H9 (cell line): Measurements from ENCODE around the gene PLAAT3. TPM values are rescaled to one million over a fixed set of nuclear protein-coding genes. Genes with fewer than 3 reads are reported as not detected.

ENCODE experiments used
- DNase-seq: peaks from one replicate; pipeline ENCODE4 v3.0.0-alpha.2; 2017
- H2AFZ ChIP-seq: one replicate; pipeline ENCODE4 v1.6.1; 2013; ENCODE audit warnings: mild to moderate bottlenecking, low read length, control low read depth, moderate library complexity
- H2AK5ac ChIP-seq: 2 replicates; pipeline ENCODE4 v1.6.1; 2013; ENCODE audit warnings: low read length, control low read depth, mixed read lengths; ENCODE audit not compliant: insufficient read length
- H2BK120ac ChIP-seq: one replicate; pipeline ENCODE4 v1.6.1; 2013; ENCODE audit warnings: low read depth, mild to moderate bottlenecking, low read length, control low read depth, inconsistent platforms; ENCODE audit not compliant: poor library complexity, severe bottlenecking
- H2BK12ac ChIP-seq: 2 replicates; pipeline ENCODE4 v1.6.1; 2013; ENCODE audit warnings: low read length, control low read depth, mixed read lengths, low read depth; ENCODE audit not compliant: insufficient read length
- H2BK15ac ChIP-seq: 2 replicates; pipeline ENCODE4 v1.6.1; 2013; ENCODE audit warnings: low read depth, low read length, control low read depth
- H2BK20ac ChIP-seq: one replicate; pipeline ENCODE4 v1.6.1; 2013; ENCODE audit warnings: low read depth, mild to moderate bottlenecking, low read length, control low read depth, inconsistent platforms; ENCODE audit not compliant: poor library complexity, severe bottlenecking
- H2BK5ac ChIP-seq: 2 replicates; pipeline ENCODE4 v1.6.1; 2013; ENCODE audit warnings: low read length, control low read depth, mixed read lengths; ENCODE audit not compliant: insufficient read length
- H3K14ac ChIP-seq: 2 replicates; pipeline ENCODE4 v1.6.1; 2013; ENCODE audit warnings: low read length, control low read depth; ENCODE audit not compliant: insufficient read depth
- H3K18ac ChIP-seq: 2 replicates; pipeline ENCODE4 v1.6.1; 2013; ENCODE audit warnings: low read depth, mild to moderate bottlenecking, mixed read lengths, low read length, control low read depth; ENCODE audit not compliant: insufficient read length
- H3K23ac ChIP-seq: 2 replicates; pipeline ENCODE4 v1.6.1; 2013; ENCODE audit warnings: low read length, control low read depth, mixed read lengths, low read depth; ENCODE audit not compliant: insufficient read length
- H3K23me2 ChIP-seq: 2 replicates; pipeline ENCODE4 v1.6.1; 2013; ENCODE audit warnings: low read depth, mild to moderate bottlenecking, mixed read lengths, low read length, control low read depth; ENCODE audit not compliant: insufficient read length, poor library complexity, severe bottlenecking
- H3K27ac ChIP-seq: 2 replicates; pipeline ENCODE4 v1.5.1; 2013; ENCODE audit warnings: low read length, control low read depth, mixed read lengths, low read depth; ENCODE audit not compliant: insufficient read length
- H3K27me3 ChIP-seq: 2 replicates; pipeline ENCODE4 v1.6.1; 2013; ENCODE audit warnings: low read length, control low read depth, inconsistent platforms; ENCODE audit not compliant: insufficient read depth
- H3K4ac ChIP-seq: 2 replicates; pipeline ENCODE4 v1.6.1; 2013; ENCODE audit warnings: low read depth, mild to moderate bottlenecking, control low read depth, inconsistent platforms, low read length, moderate library complexity
- H3K4me1 ChIP-seq: 2 replicates; pipeline ENCODE4 v1.6.1; 2013; ENCODE audit warnings: low read length, control low read depth, inconsistent platforms; ENCODE audit not compliant: insufficient read depth
- H3K4me2 ChIP-seq: 2 replicates; pipeline ENCODE4 v1.6.1; 2013; ENCODE audit warnings: low read length, control low read depth, mixed read lengths; ENCODE audit not compliant: insufficient read length, insufficient read depth
- H3K56ac ChIP-seq: 2 replicates; pipeline ENCODE4 v1.6.1; 2013; ENCODE audit warnings: low read depth, mild to moderate bottlenecking, mixed read lengths, low read length, control low read depth; ENCODE audit not compliant: insufficient read length
- H3K79me1 ChIP-seq: 2 replicates; pipeline ENCODE4 v1.6.1; 2013; ENCODE audit warnings: low read depth, mild to moderate bottlenecking, moderate library complexity, low read length, control low read depth, inconsistent platforms; ENCODE audit not compliant: insufficient read depth, poor library complexity, severe bottlenecking
- H3K79me2 ChIP-seq: 2 replicates; pipeline ENCODE4 v1.6.1; 2013; ENCODE audit warnings: low read length, control low read depth, inconsistent platforms; ENCODE audit not compliant: insufficient read depth
- H3K9ac ChIP-seq: 2 replicates; pipeline ENCODE4 v1.6.1; 2013; ENCODE audit warnings: low read length, control low read depth, mixed read lengths; ENCODE audit not compliant: insufficient read length; ENCODE audit errors: extremely low read depth
- H3K9me3 ChIP-seq: one replicate; pipeline ENCODE4 v1.6.1; 2013; ENCODE audit warnings: low read depth, low read length, inconsistent platforms; ENCODE audit not compliant: control insufficient read depth
- H3T11ph ChIP-seq: one replicate; pipeline ENCODE4 v1.6.1; 2013; ENCODE audit warnings: mild to moderate bottlenecking, low read length, control low read depth, inconsistent platforms
- H4K20me1 ChIP-seq: one replicate; pipeline ENCODE4 v1.6.1; 2013; ENCODE audit not compliant: control insufficient read depth, insufficient read length, insufficient read depth
- H4K5ac ChIP-seq: 2 replicates; pipeline ENCODE4 v1.6.1; 2013; ENCODE audit warnings: low read depth, mild to moderate bottlenecking, mixed read lengths, low read length, control low read depth; ENCODE audit not compliant: insufficient read length
- H4K8ac ChIP-seq: replicated peaks from 2 replicates; pipeline ENCODE4 v1.6.1; 2013; ENCODE audit warnings: low read length, control low read depth, mixed read lengths, low read depth; ENCODE audit not compliant: insufficient read length
- H4K91ac ChIP-seq: 2 replicates; pipeline ENCODE4 v1.6.1; 2013; ENCODE audit warnings: low read depth, mild to moderate bottlenecking, moderate library complexity, mixed read lengths, low read length, control low read depth; ENCODE audit not compliant: insufficient read length
- H3K27ac Mint-ChIP-seq, 3 experiments: 2 replicates in 2 of 3; 3 replicates in 1 of 3; pipeline ENCODE4 v1.8.0; 2020 to 2021; ENCODE audit warnings: mixed read lengths in 3 of 3, mild to moderate bottlenecking in 1 of 3, moderate library complexity in 1 of 3
- H3K27me3 Mint-ChIP-seq: 2 replicates; pipeline ENCODE4 v1.8.0; 2021; ENCODE audit warnings: low read depth, mild to moderate bottlenecking, moderate library complexity, mixed read lengths
- H3K36me3 Mint-ChIP-seq, 3 experiments: 2 replicates in 2 of 3; 3 replicates in 1 of 3; pipeline ENCODE4 v1.8.0; 2020 to 2021; ENCODE audit warnings: low read depth in 3 of 3, mixed read lengths in 3 of 3; ENCODE audit not compliant: insufficient read depth in 1 of 3
- H3K4me1 Mint-ChIP-seq, 2 experiments: 2 replicates each; pipeline ENCODE4 v1.8.0; 2020; ENCODE audit warnings: mixed read lengths in 2 of 2
- H3K4me3 Mint-ChIP-seq, 2 experiments: 2 replicates in 1 of 2; 3 replicates in 1 of 2; pipeline ENCODE4 v1.8.0; 2020 to 2021; ENCODE audit warnings: mild to moderate bottlenecking in 2 of 2, mixed read lengths in 2 of 2, moderate library complexity in 1 of 2
- H3K9me3 Mint-ChIP-seq, 2 experiments: 2 replicates in 1 of 2; 3 replicates in 1 of 2; pipeline ENCODE4 v1.8.0; 2020; ENCODE audit warnings: mild to moderate bottlenecking in 2 of 2, mixed read lengths in 2 of 2, moderate library complexity in 1 of 2
- CTCF ChIP-seq: fragments of 200-600 bp; sonication (generic); conservative IDR thresholded peaks from 3 replicates; pipeline ENCODE4 v1.8.0; 2021; ENCODE audit warnings: antibody characterized with exemption, mild to moderate bottlenecking
- WGBS: extraction: QIAGEN DNeasy Blood & Tissue Kit; methylation state at CpG from one replicate; pipeline ENCODE4 v1.1.7; 2013; ENCODE audit warnings: missing lambda C conversion rate, low lambda C conversion rate, mixed read lengths; ENCODE audit not compliant: insufficient read length; ENCODE audit errors: extremely low coverage; 5-methylcytosine and 5-hydroxymethylcytosine counted together
- total RNA-seq: library from RNA; stranded (reverse); gene quantifications from 2 replicates; pipeline ENCODE4 v1.2.1, GENCODE V29; 2021

Gene PLAAT3
- total RNA-seq, 1 experiment from 2014 or later: 188 TPM

DNA sequence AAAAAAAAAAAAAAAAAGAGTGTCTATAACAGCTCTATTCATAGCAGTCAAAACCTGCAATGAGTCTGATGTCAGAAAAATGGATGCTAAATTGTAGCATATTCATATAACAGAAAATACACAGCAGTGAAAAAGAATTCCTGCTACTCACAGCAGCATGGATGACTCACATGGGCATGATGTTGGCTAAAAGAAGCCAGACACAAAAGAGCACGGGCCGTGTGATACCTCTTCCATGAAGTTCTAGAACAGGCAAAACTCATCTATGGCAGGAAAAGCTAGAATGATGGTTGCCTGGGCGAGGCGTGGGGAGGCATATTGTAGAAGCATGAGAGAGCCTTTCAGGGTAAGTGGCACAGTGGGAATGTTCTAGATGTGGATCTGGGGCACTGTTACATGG is 18.9 kb downstream of the PLAAT3 start:
- Histone ChIP-seq H3K23me2 (no peaks in the 10 kb centered on the region), H2BK20ac (no peak overlapping the region), H2BK12ac (no peak overlapping the region), H2BK120ac (no peak overlapping the region), H3K79me1 (peaks cover 9% of the 10 kb centered on the region), H3K56ac (no peak overlapping the region), H3K14ac (no peak overlapping the region), H2BK5ac (no peak overlapping the region), H3K18ac (no peak overlapping the region), H4K91ac (no peak overlapping the region), H3K27ac (no peak overlapping the region), H3K9ac (no peak overlapping the region), H2AK5ac (no peak overlapping the region), H3K4ac (no peak overlapping the region), H2AFZ (no peak overlapping the region), H4K8ac (no peak overlapping the region), H3K4me2 (no peak overlapping the region), H3K4me1 (no peaks in the 10 kb centered on the region), H2BK15ac (no peak overlapping the region), H3K27me3 (no peaks in the 10 kb centered on the region), H3K79me2 (no peaks in the 10 kb centered on the region), H3T11ph (no peak overlapping the region), H3K9me3 (no peaks in the 10 kb centered on the region), H4K5ac (no peak overlapping the region), H4K20me1 (no peaks in the 10 kb centered on the region), H3K23ac (no peak overlapping the region)
- WGBS: no CpG with 5 or more reads among the region's 4 CpGs
- no peaks in the 10 kb centered on the region for H3K27me3 Mint-ChIP-seq
- H3K9me3 Mint-ChIP-seq: peaks cover 7 to 12% of the 10 kb centered on the region in 2 experiments
- H3K36me3 Mint-ChIP-seq: peaks cover 23 to 95% (median 72%) of the 10 kb centered on the region in 3 experiments; a peak in 6 of 7 replicates
- no peak for DNase-seq
- TF ChIP-seq CTCF: no peak
- no peak overlapping the region for H3K27ac Mint-ChIP-seq
- peaks cover 6 to 19% of the 10 kb centered on the region in 2 experiments; a peak in 3 of 4 replicates for H3K4me1 Mint-ChIP-seq
- no peak overlapping the region for H3K4me3 Mint-ChIP-seq
